Esophagus squamous epithelium (tissue), 5 donors: ENCODE results near the gene GAMT. TPM values are rescaled to one million over a fixed set of nuclear protein-coding genes. Genes with fewer than 3 reads are reported as not detected.

Experiments used
- DNase-seq: peaks from one replicate; lab custom pipeline; 2025; lab: John Stamatoyannopoulos, UW
- H3K27ac ChIP-seq, 4 donors: fragments of 200-600 bp; sonication (generic); one replicate each; pipeline ENCODE4 v1.5.1; 2016 to 2019; ENCODE audit warnings: mild to moderate bottlenecking in 1 of 4
- H3K27me3 ChIP-seq, 4 donors: fragments of 200-600 bp; sonication (generic); 1 replicate in 3 of 4; 2 replicates in 1 of 4; pipeline versions ENCODE4 v1.5.1 to v1.6.0; 2017 to 2021; ENCODE audit warnings: antibody characterized with exemption in 1 of 4
- H3K36me3 ChIP-seq, 3 donors: fragments of 200-600 bp; sonication (generic); one replicate each; pipeline ENCODE4 v1.5.1; 2016 to 2019
- H3K4me1 ChIP-seq, 3 donors: fragments of 200-600 bp; sonication (generic); one replicate each; pipeline ENCODE4 v1.5.1; 2017 to 2019
- H3K4me3 ChIP-seq, 4 donors: fragments of 200-600 bp; sonication (generic); 1 replicate in 3 of 4; 2 replicates in 1 of 4; pipeline ENCODE4 v1.5.1; 2016 to 2019; ENCODE audit warnings: mild to moderate bottlenecking in 2 of 4, moderate library complexity in 1 of 4
- H3K9me3 ChIP-seq, 3 donors: fragments of 200-600 bp; sonication (generic); one replicate each; pipeline ENCODE4 v1.5.1; 2016 to 2019
- CTCF ChIP-seq, 6 experiments: fragments of 450-650 bp in 4 of 6; fragments of 200-600 bp in 2 of 6; sonication (generic) in 2 of 6; IDR thresholded peaks; one replicate each; pipeline ENCODE4 v1.5.1; 2016 to 2019; ENCODE audit warnings: antibody characterized with exemption in 6 of 6, mild to moderate bottlenecking in 4 of 6, moderate library complexity in 4 of 6
- POLR2A ChIP-seq, 4 donors: fragments of 450-650 bp; IDR thresholded peaks; one replicate each; pipeline ENCODE4 v1.6.1; 2017; ENCODE audit warnings: antibody characterized with exemption in 4 of 4, mild to moderate bottlenecking in 4 of 4, moderate library complexity in 3 of 4
- WGBS, 2 donors: methylation state at CpG; one replicate each; pipeline ENCODE4 v1.1.5; 2018; 5-methylcytosine and 5-hydroxymethylcytosine counted together
- intact Hi-C: fragments of 100-400 bp; cut with DNase I; formaldehyde crosslinking; loops from one replicate; pipeline ENCODE4 v1.15.0; 2022
- total RNA-seq, 4 donors: library from RNA; depleted of rRNA; stranded (reverse); fragments of >200 nt; gene quantifications; one replicate each; pipeline ENCODE4 v1.1.0, GENCODE V29; 2016
- donor health status: DM: yes; HTN: yes; CAD: no.

The GAMT gene
- total RNA-seq, 4 donors from 2014 or later, result 2.4 to 40.0 (median 13.1) TPM

- DNase-seq, result no peak
- peak overlapping the region; percentile 28 to 61 (median 41) for H3K27ac ChIP-seq
- TF ChIP-seq CTCF (IDR thresholded peaks at IDR 0.05), result no peak
- TF ChIP-seq POLR2A (IDR thresholded peaks at IDR 0.05), result no peak
- H3K4me3 ChIP-seq, result peak overlapping the region; percentile 46 to 83 (median 56)
- peaks cover 0 to 5% (median 0%) of the 10 kb centered on the region in 4 donors for H3K27me3 ChIP-seq
- peaks cover 36 to 65% (median 37%) of the 10 kb centered on the region in 3 donors for H3K4me1 ChIP-seq
- no peaks in the 10 kb centered on the region for H3K9me3 ChIP-seq
- WGBS, 2 donors, result 28 to 56% methylated on average over 10 to 11 of the region's 36 CpGs
- intact Hi-C loops, result loop anchor here (10.0 kb wide), 1 partner anchor 126 kb away; the partner anchor contains the start of gene FAM174C
- no peaks in the 10 kb centered on the region for H3K36me3 ChIP-seq
These were observed 833 bp downstream of the GAMT start for GRCh38 chr19:1400281-1401137.

GRCh38 chr19:1399745-1400144 is 1.6 kb downstream of the GAMT start:
- no peak for TF ChIP-seq CTCF (IDR thresholded peaks at IDR 0.05)
- no peak for TF ChIP-seq POLR2A (IDR thresholded peaks at IDR 0.05)
- no CpG with 5 or more reads among the region's 15 CpGs for WGBS, 2 donors
- peaks cover 0 to under 1% (median 0%) of the 10 kb centered on the region in 3 donors for H3K36me3 ChIP-seq
- no peak for DNase-seq
- H3K9me3 ChIP-seq, result no peaks in the 10 kb centered on the region
- H3K4me3 ChIP-seq, result no peak overlapping the region
- intact Hi-C loops, result loop anchor here (10.0 kb wide), 1 partner anchor 125 kb away; the partner anchor contains the start of gene FAM174C
- H3K27me3 ChIP-seq, result peaks cover 0 to 5% (median 0%) of the 10 kb centered on the region in 4 donors
- H3K4me1 ChIP-seq, result peaks cover 44 to 72% (median 45%) of the 10 kb centered on the region in 3 donors
- H3K27ac ChIP-seq, result no peak overlapping the region

GRCh38 chr19:1399079-1399478 is 2.3 kb downstream of the GAMT start:
- intact Hi-C loops, result no loop called here
- Histone ChIP-seq H3K27ac (no peak overlapping the region), H3K36me3 (peaks cover 0 to 5% (median 0%) of the 10 kb centered on the region in 3 donors), H3K4me3 (no peak overlapping the region), H3K27me3 (peaks cover 0 to 5% (median 0%) of the 10 kb centered on the region in 4 donors), H3K4me1 (peaks cover 51 to 79% (median 52%) of the 10 kb centered on the region in 3 donors), H3K9me3 (no peaks in the 10 kb centered on the region)
- TF ChIP-seq POLR2A (IDR thresholded peaks at IDR 0.05) (no peak), CTCF (IDR thresholded peaks at IDR 0.05) (no peak)
- 70 to 91% methylated on average over 2 to 11 of the region's 19 CpGs for WGBS, 2 donors
- DNase-seq, result no peak

- no peak overlapping the region for H3K27ac ChIP-seq
- peaks cover 0 to 5% (median 0%) of the 10 kb centered on the region in 4 donors for H3K27me3 ChIP-seq
- TF ChIP-seq POLR2A (IDR thresholded peaks at IDR 0.05), result no peak
- no peak for TF ChIP-seq CTCF (IDR thresholded peaks at IDR 0.05)
- DNase-seq, result no peak
- 94 to 99% methylated on average over 6 to 7 of the region's 9 CpGs for WGBS, 2 donors
- H3K36me3 ChIP-seq, result peaks cover 0 to 15% (median 8%) of the 10 kb centered on the region in 3 donors
- H3K4me1 ChIP-seq, result peaks cover 50 to 76% (median 54%) of the 10 kb centered on the region in 3 donors
- H3K9me3 ChIP-seq, result no peaks in the 10 kb centered on the region
- intact Hi-C loops, result no loop called here
- no peak overlapping the region for H3K4me3 ChIP-seq
These were observed 3.5 kb downstream of the GAMT start for GRCh38 chr19:1397838-1398237.
